ENCODE measurements around the gene SEMA3G.

- no peak for TF ChIP-seq CTCF (IDR thresholded peaks at IDR 0.05)
- TF ChIP-seq POLR2A (IDR thresholded peaks at IDR 0.05), result no peak
Observed at GRCh38 chr3:52433996-52434479, 10.9 kb downstream of the SEMA3G start.

Measured in uterus (tissue), 2 donors.